ENCODE measurements around the gene AEBP2.
"Not testable (repeated sequence)": the region's sequence is repeated elsewhere in the genome, so short reads cannot be mapped to it uniquely, and the experiment has no call there.

Gene AEBP2

DNA sequence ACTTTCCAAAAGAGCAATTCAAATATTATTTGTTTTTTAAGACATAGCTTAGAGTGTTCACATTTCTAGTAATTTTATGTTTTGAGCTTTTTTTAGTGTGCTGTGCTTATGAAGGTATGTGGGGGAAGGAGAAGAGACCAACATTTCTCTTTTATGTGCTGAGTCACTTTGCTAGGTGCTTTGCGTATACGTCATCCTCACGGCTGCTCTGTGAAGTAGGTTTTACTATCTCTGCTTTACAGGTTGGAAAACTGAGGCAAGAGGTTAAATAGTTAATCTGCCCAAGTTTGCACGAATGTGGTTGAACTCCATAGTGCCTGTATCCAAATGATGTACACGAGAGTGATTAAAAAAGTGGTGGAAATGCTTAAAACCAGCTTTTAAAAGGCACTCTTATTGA lies 75.9 kb downstream of the AEBP2 start:
- no peak for DNase-seq

DNA sequence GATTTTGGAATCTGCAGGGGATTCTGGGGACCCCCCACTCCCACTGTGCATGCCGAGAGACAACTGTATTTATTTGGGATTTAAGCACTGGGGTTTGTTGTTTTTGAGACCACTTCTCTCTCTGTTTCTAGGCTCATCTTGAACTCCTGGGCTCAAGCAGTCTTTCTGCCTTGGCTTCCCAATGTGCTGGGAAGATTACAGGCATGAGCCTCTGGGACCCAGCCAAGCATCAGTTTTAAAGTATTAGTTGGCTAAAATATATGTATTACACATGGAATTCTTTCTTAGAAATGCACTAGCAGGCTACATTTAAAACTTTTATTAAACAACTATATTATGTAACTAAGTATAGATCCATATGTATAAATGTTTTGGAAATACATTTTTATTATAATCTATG lies 78.3 kb downstream of the AEBP2 start:
- no peak for DNase-seq

DNA sequence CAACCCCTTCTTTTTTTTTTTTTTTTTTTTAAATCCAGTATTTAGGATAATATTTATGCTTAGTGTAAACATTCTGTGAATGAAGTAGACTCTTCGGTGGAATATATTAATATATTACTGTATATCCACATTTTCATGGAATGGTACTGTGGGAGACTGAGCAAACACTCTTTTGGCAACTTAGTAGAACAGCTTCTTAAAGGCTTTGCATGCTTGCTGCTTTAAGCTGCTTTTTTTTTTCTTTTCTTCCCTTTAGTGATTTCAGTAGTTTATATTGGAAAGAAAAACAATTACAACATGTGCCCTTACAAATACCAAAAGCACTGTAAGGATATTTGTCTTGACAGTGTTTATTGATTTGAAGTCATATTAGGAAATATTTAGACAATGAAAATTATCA lies 78.9 kb downstream of the AEBP2 start:
- no peak for DNase-seq

DNA sequence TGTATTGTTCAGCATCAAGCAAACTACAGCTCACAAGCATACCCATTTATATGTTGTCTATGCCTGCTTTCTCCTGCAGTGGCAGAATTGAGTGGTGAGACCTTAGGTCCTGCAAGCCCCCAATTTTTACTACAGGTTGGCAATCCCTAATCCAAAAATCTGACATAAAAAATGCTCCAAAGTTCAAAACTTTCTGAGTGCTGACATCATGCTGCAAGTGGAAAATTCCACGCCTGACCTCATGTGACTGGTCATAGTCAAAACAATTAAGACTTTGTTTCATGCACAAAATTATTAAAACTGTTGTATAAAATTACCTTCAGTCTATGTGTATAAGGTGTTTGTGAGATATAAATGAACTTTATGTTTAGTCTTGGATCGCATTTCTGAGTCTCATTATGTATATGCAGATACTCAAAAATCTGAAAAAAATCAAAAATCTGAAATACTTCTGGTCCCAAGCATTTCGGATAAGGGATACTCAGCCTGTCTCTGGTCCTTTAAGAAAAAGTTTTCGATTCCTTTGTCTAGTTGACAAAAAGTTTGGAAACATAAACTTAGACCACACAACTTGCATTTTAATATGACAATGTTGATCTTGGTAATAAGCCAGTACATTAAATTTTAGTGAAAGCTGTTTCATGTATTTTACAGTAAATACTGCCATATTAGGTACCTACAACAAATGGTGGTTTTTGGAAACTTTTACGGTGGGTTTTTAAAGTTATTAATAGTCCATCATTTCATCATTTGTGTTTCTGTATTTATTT lies 81.5 kb downstream of the AEBP2 start:
- DNase-seq: no peak

DNA sequence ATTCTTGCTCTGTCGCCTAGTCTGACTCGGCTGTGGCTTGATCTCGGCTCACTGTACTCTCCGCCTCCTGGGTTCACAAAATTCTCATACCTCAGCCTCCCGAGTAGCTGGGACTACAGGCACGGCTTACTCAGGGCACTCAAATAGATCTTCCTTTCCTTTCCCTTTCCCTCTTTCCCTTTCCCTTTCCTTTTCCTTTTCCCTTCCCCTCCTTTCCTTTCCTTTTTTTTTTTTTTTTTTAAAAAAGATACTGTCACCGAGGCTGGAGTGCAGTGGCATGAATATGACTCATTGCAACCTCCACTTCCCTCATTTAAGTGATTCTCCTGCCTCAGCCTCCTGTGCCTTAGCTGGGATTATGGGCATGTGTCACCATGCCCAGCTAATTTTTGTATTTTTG lies 86.0 kb downstream of the AEBP2 start:
- DNase-seq: no peak

DNA sequence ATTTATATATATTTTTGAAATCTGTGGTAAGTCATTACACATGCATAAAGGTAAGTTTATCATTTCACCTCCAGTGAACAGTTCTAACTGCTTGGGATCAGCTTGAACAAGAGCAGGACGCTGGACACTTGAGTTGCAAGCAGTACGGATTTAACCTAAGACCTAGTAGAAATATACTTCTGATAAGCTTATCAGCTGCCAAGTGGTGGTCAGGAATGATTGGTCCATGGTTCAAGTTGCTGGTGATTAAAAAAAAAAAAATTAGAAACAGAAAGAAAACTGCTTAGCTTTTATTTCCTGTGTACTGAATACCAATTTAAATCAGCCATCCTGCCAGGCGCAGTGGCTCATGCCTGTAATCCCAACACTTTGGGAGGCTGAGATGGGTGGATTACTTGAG lies 88.6 kb downstream of the AEBP2 start:
- DNase-seq: no peak

DNA sequence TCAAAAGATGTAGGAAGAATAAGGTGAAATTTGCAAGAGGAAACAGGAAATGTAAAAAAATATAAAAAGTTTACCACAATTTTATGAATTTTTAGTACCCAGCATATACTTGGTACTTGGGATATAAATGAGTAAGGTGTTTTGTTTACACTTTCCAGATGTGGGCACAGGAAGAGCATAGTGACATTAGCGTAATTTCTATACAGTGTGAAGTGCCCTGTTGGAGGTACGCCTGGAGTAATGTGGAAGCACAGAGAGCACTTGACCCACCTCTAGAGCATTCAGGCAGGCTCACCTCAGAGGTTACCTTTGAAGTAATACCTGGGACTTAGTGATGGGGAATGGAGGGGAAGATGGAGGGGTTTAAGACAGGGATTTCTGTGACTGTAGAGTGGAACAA lies 89.5 kb downstream of the AEBP2 start:
- DNase-seq: no peak

DNA sequence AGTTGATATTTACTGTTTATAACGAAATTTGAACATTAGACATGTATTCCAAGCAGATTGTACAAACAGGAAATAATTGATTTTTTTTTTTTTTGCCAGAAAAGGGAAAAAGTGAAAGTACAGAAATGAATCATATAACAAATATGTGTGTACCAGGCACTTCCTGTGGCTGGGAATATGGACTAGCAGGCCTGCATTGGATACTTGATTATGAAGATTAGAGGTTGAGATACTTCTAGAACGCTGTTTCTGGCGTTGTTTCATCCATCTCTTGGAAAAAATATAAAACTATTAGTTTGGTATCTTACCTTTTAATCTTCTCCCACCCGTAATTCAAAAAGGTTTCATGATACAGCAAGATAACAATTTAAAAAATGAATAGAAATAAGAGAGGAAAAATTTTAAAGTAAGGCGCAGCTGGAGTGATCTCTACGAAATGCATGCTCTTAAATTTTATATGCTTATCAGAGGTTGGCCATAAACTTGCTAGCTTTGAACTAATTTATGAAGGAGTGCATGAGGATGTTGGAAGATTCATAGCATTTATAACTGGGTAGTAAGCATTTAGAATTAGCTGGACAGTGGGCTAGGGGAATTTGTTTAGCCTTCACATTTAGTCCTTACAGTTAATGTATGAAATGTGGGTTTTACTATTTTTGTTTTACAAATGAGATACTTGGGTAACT lies 90.8 kb downstream of the AEBP2 start:
- DNase-seq: no peak

DNA sequence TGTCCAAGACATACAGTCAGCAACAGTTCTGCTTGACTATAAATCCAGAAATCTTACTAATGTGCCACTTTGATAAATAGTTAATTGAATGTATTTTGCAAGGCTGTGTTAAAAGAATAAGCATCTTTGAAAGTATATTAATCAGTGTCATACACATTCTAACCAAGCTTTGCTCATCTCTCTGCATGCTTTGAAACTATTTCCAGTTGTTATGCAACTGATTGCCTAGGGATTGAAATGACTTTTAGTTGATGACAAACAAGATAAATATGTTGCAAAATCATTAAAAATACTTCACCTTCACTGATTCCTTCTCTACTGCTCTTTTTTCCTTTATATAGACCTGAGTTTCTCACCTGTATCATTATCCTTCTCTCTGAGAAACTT lies 91.3 kb downstream of the AEBP2 start:
- DNase-seq: no peak

DNA sequence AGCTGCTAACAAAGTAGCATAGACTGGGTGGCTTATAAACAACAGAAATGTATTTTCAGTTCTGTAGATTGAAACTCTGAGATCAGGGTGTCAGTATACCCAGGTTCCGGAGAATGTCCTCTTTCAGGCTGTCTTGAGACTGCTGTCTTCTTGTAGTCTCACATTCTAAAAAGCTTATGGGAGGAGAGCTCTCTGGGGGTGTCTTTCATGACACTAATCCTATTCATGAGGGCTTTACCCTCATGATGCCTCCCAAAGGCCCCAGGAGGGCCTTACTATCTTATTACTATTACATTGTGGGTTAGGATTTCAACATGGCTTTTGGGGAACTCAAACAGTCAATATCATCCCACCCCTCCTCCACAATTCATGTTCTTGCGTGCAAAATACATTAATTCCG lies 94.3 kb downstream of the AEBP2 start:
- no peak for DNase-seq

DNA sequence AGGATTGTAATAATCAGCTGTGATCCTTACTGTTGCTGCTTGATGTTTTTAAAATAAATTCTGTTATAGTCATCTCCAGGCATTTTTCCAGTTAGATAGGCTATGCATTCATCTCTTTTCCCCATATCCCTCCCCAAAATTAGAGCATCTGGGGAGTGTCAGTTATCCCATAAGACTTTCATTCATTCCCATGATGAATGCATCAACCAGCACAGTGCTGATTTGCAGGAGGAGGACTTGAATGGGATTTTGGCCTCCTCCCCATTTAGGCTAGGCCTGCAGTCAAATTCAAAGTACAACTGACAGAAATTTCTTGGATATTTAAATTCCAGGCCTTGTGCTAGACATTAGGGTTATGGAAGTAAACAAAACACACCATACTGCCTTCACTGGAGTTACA lies 99.8 kb downstream of the AEBP2 start:
- DNase-seq: no peak

DNA sequence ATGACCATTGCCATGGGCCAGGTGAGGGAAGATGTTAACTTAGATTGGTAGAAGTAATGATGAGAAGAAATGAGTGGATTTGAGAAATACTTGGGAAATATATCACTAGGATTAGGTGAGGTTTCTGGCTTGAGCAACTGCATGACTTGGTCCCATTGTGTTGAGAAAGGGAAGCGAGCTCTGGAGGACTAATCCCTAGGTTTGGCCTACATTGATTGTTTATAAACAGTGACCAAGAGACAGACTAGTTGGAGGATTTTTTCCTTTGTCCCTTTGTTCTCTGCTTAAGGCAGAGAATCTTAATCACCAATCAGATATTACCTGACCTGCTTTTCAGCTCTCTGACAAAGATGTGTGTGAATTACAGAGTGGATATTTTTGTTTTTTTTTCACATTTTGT lies 100.5 kb downstream of the AEBP2 start:
- DNase-seq: no peak

DNA sequence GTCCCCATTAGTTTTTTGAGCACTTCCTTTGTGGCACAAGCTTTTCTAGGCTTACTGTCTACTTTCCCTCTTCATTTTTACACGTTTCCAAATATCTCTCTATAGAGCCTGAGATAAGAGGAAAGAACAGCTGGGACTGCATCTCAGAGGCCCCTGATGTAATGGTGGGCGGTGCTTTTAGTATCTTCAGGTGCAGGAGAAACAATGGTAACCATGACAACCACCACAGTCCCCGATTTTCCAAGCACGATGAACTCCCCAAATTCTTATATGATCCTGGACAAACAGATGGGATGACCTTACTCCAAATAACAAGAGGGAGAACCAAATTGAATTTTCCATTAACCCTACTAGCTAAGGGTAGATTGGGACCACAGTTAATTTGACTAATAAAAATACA lies 103.3 kb downstream of the AEBP2 start:
- DNase-seq: no peak

DNA sequence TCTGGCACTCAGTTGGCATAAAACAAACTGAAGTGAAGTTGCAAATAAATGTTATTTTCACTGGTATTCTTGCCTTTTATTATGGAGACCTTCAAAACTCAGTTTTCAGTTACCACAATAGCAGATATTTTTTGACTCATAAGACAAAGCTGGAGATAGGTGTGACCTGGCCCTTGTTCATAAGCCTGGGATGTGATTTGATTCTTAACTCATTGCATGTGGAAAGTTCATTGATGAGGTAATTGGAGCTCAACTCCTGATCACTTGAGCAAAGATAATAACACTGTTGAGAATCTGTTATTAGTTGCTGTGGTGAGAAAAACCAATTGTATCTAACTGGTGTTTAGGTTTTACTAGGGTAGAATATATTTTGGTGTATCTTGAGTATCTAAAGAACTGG lies 105.1 kb downstream of the AEBP2 start:
- no peak for DNase-seq

DNA sequence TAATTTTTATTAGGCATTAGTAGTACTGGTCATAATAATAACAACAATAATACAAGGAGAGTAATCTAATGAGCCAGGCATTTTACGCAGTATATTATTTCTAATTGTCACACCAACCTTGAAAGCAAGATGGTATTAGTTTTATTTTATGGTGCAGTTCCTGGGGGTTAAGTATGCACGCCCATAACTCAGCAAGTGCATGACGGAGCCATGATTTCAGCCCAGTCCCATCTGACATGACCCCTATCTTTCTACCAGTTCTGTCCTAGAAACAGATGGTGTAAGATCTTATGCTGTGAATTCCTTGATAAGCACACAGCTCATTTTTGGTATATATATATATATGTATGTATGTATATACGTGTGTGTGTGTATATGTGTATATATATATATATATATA lies 106.0 kb downstream of the AEBP2 start:
- no peak for DNase-seq

DNA sequence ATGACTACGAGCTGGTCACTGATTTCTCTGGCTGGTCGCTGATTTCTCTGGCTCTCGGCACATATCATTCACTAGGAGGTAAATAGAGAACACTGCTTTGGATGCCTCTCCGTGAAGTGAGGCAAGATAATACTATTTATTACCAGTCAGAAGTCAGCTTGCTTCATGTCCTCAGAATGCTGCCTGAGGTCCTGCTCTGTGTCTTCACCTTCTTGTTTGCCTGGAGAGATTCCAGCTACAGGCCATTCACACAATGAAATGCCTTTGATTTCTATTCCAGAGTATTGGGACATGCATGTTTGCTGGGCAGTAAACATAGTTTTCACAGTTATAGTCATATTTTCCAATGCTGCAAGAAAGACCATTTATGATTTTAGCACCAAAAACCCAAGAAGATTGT lies 106.7 kb downstream of the AEBP2 start:
- no peak for DNase-seq

DNA sequence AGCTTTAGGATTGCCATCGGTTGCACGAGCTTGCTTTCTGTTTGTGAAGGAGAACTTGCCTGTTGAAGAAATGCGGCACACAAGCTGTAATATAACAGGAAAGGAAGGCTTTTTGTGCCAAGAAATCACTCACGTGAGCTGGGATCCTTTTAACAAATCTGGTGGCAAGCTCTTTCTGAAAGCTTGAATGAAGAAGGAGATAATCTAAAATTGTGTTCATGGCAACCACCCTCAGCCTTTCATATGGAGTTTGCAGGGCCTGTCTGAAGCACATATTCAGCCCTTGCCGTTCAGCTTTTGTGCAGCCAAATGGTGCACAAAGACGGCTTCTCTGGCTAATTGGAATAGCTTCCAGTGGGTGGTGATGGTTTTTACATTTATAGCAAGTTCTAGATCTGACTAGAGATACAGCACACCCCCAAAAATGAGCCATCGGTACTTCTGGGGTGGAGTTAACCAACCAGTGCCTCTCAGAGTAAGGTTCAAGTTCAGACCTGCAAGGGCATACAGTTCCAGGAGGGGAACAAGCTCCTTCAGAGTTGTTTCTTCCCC lies 107.4 kb downstream of the AEBP2 start:
- DNase-seq: no peak

DNA sequence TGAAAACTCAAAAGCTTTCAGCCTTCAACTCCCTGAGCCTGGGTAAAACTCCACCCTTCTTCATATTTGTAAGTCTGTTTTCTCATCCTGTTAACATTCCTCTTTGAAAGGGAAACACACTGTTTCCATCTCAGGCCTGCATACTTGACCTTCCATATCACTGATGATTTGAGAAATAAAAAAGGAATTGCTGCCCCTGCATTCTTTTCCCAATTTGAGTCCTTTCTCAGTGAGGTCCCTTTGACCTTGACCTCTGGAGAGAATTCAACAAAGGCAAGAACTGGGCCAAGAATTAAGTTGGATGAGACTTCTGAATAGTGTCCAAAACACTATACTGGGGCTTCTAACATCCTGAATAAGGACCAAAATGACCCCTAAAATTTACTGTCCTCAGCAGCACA lies 108.0 kb downstream of the AEBP2 start:
- no peak for DNase-seq

DNA sequence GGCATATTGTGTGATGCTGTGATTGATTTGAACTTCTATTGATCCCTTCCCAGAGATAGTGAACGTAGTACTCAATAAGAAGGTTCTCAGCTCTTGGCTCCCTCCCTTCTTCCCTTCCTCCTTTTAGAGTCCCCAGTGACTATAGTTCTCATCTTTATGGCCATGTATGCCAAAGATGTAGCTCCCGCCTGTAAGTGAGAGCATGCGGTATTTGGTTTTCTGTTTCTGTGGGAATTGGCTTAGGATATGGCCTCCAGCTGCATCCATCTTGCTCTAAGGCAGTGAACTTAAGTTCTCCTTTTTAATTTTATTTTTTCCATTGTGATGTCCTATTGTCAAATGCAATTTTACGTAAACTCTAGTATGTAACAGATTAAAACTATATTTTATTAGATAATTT lies 109.5 kb downstream of the AEBP2 start:
- no peak for DNase-seq

DNA sequence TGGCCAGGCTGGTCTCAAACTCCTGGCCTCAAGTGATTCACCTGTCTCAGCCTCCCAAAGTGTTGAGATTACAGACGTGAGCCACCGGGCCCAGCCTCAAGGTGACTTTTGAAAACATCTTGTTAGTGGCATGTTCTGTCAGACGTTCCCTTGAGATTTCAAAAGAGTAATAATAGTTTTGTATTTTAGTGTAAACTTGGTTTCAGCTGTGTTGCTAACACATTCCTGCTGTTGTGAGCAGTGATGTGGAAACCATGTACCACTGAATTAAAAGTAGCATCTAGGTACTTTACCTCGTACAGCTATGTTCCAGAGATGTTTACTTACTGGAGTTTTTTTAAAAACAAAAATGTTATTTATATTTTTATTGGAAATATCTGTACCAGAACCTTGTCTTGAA lies 111.3 kb downstream of the AEBP2 start:
- DNase-seq: no peak

DNA sequence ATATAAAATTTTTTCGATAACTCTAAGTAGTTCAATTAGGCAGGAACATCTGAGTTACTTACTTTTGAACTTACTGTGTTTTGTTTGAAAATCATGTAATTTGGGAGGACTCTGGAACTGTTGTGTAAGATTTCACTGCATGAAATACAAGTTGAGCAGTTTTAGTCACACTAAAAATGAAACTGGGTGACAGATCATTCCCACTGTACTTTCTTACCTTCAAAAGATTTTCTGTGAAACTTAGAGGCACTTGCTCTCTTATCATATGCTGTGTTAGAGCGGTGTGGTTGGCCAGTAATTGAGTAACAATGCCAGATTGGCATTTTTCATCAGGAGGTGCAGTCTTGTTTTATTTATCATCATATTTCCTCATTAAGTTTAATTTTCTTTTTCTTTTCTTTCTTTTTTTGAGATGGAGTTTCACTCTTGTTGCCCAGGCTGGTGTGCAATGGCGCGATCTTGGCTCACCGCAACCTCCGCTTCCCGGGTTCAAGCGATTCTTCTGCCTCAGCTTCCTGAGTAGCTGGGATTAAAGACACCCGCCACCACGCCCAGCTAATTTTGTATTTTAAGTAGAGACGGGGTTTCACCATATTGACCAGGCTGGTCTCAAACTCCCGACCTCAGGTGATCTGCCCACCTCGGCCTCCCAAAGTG lies 113.3 kb downstream of the AEBP2 start:
- not testable (repeated sequence) for DNase-seq

DNA sequence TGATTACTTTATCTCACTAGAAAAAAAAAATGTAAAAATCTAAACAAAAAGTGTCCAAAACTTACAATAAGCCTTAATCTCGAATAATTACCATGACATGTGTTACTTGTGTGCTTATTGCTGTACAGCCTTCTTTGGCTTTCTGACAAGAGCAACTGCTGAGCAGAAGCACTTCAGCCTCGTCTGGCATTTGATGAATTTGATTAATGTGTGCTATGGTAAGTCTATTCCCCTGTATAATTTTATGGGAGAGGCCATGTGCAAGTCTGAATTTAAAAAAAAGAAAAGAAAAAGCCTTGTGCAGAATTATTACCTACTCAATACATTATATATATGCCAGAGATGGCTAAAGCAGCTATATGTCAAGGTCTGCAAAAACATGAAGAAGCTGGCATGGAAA lies 113.9 kb downstream of the AEBP2 start:
- DNase-seq: no peak

DNA sequence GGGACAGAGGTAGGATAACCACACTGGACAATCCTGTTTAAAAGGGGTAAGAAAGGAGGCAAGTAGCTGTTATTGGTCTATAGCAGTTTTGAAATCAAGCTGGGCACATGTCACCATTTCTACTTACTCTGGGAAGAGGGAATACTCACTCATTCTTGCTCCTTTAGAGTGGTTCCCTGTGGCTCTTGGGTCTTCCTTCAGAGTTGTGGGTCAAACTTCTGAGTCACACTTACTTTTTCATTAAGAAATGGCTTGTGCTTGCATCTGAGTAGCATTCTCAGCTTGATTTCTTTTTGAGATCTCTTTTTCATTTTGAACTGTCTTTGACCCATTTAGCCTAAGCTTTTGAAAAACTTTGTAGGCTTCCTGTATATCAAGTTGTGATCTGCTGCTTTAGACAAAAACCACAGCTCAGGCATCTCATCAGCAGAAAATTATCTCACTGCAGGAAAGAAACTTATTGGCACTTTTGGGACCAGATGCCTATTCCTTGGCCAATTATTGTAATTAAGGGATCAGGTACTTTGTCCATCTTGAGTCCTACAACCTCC lies 122.2 kb downstream of the AEBP2 start:
- DNase-seq: no peak

Data from NCI-H510A treated with DMSO at 0.1 percent for 48 hours (cell line).